Non-pigmented ciliary epithelial cell (primary cell): ENCODE measurements around the gene C10orf62.
"Not testable (repeated sequence)": the region's sequence is repeated elsewhere in the genome, so short reads cannot be mapped to it uniquely, and the experiment has no call there.

Experiments used
- DNase-seq: peaks from one replicate; pipeline ENCODE4 v3.0.0-alpha.2; 2010; ENCODE audit warnings: low read depth

Gene C10orf62

DNA sequence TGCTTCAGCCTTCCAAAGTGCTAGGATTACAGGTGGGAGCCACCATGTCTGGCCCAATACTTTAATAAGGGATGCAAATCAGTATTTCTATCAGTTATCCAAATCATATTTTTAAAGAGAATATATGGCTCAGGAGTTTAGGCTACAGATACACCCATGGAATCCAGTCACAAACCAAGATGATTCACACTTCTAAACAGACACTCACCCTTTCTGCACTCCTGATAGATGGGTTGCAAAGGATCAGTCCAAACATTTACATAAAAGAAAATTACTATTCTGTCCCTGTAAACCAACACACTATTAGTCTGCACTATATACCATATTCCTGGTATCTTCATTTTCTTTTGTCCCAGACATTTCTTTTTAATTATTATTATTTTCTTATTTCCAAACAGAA is 41.6 kb downstream of the C10orf62 start:
- DNase-seq, result no peak

DNA sequence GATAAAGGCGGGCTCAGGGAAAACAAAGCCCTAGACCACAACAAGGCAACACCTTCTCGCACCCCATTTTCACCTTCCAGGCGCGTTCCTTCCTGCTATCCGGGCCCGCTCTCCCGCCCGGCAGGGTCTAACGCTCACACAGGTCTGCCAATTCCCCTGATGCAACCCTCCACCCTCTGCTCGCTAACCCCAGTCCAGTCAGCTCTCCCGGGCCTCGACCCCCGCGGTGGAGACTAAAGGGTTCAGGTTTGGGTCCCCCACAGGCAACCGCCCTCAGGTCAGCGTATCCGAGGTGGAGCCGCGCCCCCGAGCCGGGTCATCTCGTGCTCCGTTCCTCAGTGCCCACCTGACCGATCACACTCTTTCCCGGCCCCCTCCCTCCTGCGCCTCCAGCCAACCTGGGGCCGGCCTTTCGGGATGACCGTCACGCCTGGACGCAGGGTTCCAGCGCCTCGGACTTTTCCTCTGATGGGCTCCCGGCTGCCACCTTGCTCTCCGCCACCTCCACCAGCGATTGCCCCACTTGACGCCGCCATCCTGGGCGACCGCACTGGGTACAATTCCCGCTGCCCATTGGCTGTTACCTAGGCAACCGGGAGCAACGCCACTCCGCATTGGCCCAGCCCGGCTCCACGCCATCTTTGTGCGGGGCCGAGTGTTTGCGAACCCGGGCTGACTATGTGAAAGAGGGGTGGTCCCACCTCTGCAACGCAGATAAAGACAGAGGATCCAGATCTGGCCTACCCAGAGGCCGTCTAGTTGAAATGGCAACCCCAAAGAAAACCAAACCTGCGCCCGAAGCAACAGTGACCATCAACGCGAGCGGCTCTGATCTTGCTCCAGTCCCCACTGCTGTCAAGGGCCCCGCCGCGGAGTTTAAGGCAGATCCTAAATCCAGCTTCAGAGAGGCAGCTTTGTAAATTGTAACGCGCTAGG is 43.7 kb downstream of the C10orf62 start, which contains the start of gene MORN4:
Gene MORN4 (minus strand): TSS at position 552 of the 936 bp plus-strand sequence. CDS start 13,847 bp downstream, outside the sequence.
- no peak for DNase-seq

DNA sequence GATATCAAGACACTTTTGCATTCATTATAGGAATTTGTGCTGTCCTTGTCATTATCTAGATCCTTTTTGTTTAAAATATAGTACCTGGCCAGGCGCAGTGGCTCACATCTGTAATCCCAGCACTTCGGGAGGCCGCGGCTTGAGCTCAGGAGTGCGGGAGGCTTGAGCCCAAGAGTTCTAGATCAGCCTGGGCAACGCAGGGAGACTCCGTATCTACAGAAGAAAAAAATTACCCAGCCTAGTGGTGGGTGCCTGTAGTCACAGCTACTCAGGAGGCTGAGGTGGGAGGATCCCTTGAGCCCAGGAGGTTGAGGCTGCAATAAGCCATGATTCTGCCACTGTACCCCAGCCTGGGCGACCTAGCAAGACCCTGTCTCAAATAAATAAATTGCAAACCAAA is 44.4 kb downstream of the C10orf62 start:
- no peak for DNase-seq

DNA sequence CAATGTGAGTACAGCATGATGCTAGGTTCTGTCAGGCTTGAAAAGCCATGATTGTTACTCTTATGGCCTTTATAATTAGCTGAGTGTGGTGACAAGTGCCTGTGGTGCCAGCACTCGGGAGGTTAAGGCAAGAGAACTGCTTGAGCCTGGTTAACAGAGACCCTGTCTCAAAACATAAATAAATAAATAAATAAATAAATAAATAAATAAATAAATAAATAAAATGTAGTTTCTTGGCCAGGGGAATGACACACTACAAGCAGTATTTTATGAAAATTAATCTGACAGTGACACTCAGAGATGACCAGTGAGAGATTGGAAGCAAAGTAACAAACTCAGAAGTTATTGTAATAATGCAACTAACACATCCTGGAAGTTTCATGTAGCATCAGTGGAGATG is 46.1 kb downstream of the C10orf62 start:
- no peak for DNase-seq

DNA sequence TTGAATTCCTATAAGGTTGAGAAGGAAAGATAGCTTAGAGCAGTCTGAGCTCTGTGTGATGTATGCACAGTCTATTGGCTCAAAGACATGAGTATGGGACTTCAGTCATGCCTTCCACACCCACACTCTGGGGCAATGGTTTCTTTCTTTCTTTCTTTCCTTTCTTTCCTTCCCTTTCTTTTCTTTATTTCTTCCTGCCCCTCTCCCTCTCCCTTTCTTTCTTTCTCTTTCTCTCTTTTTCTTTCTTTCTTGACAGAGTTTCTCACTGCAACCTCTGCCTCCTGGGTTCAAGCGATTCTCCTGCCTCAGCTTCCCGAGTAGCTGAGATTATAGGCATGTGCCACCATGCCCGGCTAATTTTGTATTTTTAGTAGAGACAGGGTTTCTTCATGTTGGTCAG is 49.6 kb downstream of the C10orf62 start:
- not testable (repeated sequence) for DNase-seq

DNA sequence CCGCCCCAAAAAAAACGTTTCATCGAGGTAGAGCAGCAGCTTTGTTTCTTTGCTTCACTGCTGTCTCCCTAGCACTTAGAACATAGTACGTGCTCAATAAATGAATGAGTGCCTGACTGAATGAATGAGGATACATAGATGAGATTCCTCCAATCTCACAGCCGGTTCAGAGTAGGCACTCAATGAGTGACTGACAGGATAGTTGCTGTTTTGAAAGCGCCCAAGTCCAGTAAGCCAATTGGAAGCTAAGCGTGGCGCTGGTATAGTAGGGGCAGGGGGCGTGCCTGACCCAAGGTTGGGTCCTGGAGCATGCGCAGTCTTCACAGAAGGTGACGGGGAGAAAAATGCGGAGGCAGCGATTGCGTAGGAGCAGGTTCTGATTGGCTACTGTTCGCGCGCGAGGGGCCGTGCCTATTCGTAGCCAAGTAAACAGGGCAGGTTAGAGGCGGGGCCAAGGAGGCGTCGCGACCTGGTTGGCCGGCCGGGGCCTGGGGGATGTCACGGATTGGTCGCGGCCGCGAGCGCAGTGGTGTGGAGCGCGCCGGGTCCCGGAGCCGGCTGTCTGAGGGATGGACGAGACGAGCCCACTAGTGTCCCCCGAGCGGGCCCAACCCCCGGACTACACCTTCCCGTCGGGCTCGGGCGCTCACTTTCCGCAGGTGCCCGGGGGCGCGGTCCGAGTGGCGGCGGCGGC is 50.8 kb downstream of the C10orf62 start, which contains the start of gene PI4K2A:
Gene PI4K2A (plus strand): TSS at position 498 of the 694 bp plus-strand sequence. CDS start 72 bp downstream, at position 570.
- peak; percentile 97 for DNase-seq
